A204.1 (cell line): Measurements from ENCODE around the gene AP1G1.
"Not testable (repeated sequence)": the region's sequence is repeated elsewhere in the genome, so short reads cannot be mapped to it uniquely, and the experiment has no call there.

Experiments
- FAIRE-seq: peaks from 2 replicates; lab custom pipeline; 2012; peaks lifted over from hg19 to GRCh38; lab: Jason Lieb, UNC

The AP1G1 gene

GRCh38 chr16:71807905-71808592 lies 585 bp downstream of the AP1G1 start:
- no peak for FAIRE-seq

GRCh38 chr16:71803305-71803690 lies 5.3 kb downstream of the AP1G1 start:
- no peak for FAIRE-seq

DNA sequence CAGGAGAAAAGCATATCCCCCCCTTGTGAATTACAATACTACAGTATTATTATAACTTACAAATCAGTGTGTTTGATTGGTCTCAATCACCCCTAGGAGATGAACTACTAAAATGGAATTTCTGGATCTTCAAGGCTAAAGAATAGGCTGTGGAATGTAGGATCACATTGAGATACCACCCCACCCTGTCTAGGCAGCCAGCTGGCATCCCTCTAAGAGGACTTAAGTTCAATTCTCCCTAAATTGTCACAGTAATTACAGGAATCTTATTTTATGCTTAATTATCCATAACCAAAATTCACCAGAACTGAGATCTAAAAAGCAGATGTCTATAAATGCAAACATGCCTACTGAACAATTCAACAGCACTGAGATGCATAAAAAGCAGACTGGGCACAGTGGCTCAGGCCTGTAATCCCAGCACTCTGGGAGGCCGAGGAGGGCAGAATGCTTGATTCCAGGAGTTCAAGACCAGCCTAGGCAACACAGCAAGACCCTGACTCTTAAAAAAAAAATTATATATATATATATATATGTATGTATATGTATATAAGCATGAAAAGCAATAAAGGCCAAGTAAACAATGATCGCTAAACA lies 12.0 kb downstream of the AP1G1 start:
- no peak for FAIRE-seq

DNA sequence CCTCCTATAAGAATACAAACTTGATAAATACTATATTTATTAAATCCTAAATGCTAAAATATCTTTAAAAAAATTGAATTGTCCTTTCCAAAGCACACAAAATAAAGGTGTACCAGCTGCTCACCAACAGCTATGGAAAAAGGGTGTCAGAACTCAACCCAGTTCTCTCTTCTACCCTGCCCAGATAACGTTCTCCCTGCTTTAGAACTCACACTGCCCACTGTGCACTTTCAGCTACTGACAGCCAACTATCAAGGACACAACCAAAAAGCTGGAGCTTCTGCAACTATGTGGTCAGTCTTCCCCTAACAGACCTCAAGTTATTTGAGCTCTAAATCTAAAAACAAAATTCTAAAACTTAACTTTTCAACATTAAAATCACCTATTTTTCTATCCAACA lies 13.7 kb downstream of the AP1G1 start:
- FAIRE-seq = no peak

GRCh38 chr16:71794018-71794417 lies 14.6 kb downstream of the AP1G1 start:
- FAIRE-seq = no peak

GRCh38 chr16:71792176-71792575 lies 16.5 kb downstream of the AP1G1 start:
- FAIRE-seq = no peak

DNA sequence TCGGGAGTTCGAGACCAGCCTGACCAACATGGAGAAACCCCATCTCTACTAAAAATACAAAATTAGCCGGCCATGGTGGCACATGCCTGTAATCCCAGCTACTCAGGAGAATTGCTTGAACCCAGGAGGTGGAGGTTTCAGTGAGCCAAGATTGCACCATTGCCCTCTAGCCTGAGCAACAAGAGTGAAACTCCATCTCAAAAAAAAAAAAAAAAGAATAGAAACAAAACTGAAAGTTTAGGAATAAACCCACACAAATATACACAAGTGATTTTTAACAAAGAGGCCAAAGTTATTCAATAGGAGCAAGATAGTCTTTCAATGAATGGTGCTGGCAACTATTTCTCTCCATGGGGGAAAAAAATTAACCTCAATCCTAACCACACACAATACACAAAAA lies 18.3 kb downstream of the AP1G1 start:
- FAIRE-seq = not testable (repeated sequence)

- FAIRE-seq = no peak
Observed at GRCh38 chr16:71789136-71789535, 19.5 kb downstream of the AP1G1 start.

DNA sequence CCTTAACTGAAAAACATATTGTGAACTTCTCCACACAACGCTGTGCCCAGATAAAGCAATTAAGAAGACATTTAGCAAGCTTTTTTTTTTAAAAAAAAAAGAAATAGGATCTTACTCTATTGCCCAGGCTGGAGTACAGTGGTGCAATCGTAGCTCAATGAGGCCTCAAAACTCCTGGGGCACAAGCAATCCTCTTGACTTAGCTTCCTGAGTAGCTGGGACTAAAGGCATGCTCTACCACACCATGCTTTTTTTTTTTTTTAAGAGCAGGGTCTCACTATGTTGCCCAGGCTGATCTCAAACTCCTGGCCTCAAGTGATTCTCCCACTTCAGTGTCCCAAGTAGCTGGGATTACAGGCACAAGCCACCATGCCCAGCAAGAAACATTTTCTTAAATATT lies 20.1 kb downstream of the AP1G1 start:
- FAIRE-seq = no peak

GRCh38 chr16:71785143-71785542 lies 23.5 kb downstream of the AP1G1 start:
- FAIRE-seq = not testable (repeated sequence)

GRCh38 chr16:71784093-71784492 lies 24.5 kb downstream of the AP1G1 start:
- FAIRE-seq = no peak

- FAIRE-seq = no peak
Observed at GRCh38 chr16:71781741-71782140, 26.9 kb downstream of the AP1G1 start.

- no peak for FAIRE-seq
Observed at GRCh38 chr16:71780521-71781089, 28.0 kb downstream of the AP1G1 start.

DNA sequence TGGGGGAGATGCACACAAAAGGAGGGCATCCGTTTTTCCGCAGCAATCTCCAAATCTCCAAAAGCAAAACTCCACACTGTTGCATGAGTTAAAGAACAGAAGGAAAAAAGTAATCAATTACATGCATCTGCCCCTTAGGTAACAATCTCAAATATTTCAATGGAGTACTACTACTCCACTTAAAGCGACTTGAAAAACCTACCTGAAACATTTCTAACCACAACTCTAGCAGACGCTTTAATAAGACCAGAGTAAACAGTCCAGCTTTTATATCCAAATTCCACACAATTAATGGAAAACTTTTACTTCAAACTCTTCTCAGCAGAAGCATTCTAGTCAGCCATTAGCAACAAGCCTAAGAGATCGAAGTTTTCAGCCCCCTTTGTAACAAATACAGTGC lies 29.9 kb downstream of the AP1G1 start:
- FAIRE-seq = no peak

DNA sequence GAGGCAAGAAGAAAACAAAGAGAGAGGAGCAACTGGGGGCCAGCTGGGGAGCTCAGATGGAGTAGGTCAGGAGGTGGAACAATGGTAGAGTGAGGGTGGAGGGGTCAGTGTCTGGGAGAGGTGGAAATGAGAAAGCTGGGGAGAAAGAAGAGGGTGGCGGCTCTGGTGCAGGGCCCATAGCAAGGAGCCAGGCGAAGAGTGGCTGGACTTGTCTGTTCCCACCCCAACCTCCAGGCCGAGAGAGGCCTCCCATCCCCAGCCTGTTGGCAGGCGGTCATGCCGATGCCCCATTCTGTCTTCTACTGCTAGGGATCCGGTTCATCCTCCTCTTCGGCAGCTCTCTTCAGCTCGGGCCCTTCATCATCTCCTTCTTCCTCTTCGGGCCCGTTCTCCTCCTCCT lies 31.3 kb downstream of the AP1G1 start:
- no peak for FAIRE-seq

GRCh38 chr16:71775949-71776348 lies 32.7 kb downstream of the AP1G1 start:
- no peak for FAIRE-seq

GRCh38 chr16:71771571-71771970 lies 37.1 kb downstream of the AP1G1 start:
- no peak for FAIRE-seq

- no peak for FAIRE-seq
Observed at GRCh38 chr16:71769222-71769621, 39.4 kb downstream of the AP1G1 start.

DNA sequence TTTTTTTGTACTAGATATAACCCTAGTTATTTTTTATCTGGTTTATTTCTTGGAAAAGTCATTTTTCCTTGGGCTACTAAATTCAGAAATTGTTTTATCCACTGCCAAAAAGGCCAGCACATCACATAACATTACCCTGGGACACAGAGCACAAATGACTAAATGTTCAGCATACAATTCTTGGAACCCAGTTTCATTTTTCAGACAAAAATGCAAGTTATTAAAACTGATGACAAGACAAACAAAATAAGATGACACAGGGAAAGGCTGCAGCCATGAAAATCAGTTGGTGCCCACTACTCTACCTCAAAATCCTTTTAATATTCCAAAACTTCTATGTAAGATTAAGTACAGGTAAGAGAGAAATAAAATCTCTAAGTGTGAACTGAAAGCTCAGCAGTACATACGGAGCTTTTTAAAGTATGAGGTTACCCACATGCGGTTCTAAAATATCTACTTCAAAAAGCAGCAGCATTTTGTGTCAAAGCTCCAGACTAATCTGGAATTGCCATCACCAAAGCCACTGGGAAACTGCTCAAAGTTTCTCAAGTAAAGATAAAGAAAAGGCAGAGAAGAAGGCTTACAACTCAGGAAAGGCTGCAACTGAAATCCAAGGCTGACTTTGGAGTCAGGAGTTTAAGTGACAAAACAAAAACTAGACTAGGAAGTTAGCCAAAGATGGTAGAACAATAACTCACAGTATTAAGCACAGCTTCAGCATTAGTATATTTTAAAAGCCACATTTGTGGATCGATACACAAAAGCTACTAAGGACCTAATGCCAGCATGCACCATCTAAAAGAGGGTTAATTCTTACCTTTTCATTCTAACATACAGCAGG lies 41.4 kb downstream of the AP1G1 start:
- no peak for FAIRE-seq

- FAIRE-seq = no peak
Observed at GRCh38 chr16:71762186-71762585, 46.4 kb downstream of the AP1G1 start.

- no peak for FAIRE-seq
Observed at GRCh38 chr16:71761097-71761496, 47.5 kb downstream of the AP1G1 start.

- FAIRE-seq = no peak
Observed at GRCh38 chr16:71758293-71758760, 50.3 kb downstream of the AP1G1 start.

GRCh38 chr16:71754652-71755051 lies 54.0 kb downstream of the AP1G1 start:
- no peak for FAIRE-seq
